DOHH2 (cell line): ENCODE data around the gene HNRNPUL1.

Experiments used
- EZH2phosphoT487 ChIP-seq: fragments of 200-600 bp; sonication (generic); IDR thresholded peaks from 2 replicates; pipeline ENCODE4 v1.6.1; 2017; ENCODE audit warnings: borderline replicate concordance, mild to moderate bottlenecking, antibody characterized with exemption, low read length, moderate library complexity, mixed read lengths
- TF ChIP-seq, protein P1 (sequence below): fragments of 200-600 bp; sonication (generic); IDR thresholded peaks from one replicate; pipeline ENCODE4 v1.5.1; 2014; ENCODE audit warnings: antibody characterized with exemption, mild to moderate bottlenecking, low read depth, low read length; ENCODE audit not compliant: poor library complexity, severe bottlenecking

DNA sequence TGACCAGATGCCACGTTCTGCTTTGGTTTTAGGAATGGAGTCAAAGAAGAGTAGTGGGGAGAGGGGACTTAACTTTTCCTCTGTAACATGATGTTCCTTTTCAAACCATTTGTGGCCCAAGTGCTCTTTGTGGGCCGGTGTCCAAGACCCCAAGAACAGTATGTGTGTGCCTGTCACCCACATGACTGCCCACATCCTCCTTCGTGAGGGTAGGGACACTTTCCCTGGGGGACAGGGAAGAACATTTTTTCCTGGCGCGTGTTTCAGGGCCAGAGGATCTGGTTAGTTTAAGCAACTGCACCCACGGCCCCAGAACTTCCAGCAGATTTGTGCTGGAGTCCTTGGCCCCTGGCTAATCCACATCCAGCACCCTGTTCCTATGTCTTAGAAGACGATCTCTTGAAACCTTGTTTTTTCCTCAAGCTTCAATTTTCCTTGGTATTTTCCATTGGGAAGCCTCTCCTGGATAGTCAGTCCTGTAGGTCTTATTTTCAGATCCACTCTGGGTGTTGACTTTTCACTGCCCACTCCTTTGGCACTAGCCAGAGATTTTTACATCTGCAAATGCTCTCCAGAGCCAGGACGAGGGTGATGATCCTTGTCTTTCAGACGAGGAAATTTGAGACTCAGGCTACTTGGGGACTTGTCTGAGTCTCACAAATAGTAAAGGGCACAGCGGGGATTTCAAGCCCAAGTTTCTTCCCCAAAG is 35.0 kb downstream of the HNRNPUL1 start:
- TF ChIP-seq, protein P1, sequence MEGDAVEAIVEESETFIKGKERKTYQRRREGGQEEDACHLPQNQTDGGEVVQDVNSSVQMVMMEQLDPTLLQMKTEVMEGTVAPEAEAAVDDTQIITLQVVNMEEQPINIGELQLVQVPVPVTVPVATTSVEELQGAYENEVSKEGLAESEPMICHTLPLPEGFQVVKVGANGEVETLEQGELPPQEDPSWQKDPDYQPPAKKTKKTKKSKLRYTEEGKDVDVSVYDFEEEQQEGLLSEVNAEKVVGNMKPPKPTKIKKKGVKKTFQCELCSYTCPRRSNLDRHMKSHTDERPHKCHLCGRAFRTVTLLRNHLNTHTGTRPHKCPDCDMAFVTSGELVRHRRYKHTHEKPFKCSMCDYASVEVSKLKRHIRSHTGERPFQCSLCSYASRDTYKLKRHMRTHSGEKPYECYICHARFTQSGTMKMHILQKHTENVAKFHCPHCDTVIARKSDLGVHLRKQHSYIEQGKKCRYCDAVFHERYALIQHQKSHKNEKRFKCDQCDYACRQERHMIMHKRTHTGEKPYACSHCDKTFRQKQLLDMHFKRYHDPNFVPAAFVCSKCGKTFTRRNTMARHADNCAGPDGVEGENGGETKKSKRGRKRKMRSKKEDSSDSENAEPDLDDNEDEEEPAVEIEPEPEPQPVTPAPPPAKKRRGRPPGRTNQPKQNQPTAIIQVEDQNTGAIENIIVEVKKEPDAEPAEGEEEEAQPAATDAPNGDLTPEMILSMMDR = no peak
- no peak for TF ChIP-seq EZH2phosphoT487
